ENCODE data around the gene AP1AR. TPM values are rescaled to one million over a fixed set of nuclear protein-coding genes. Genes with fewer than 3 reads are reported as not detected.

The AP1AR gene
- total RNA-seq, 4 donors from 2014 or later: 18.2 to 46.1 (median 32.5) TPM

DNA sequence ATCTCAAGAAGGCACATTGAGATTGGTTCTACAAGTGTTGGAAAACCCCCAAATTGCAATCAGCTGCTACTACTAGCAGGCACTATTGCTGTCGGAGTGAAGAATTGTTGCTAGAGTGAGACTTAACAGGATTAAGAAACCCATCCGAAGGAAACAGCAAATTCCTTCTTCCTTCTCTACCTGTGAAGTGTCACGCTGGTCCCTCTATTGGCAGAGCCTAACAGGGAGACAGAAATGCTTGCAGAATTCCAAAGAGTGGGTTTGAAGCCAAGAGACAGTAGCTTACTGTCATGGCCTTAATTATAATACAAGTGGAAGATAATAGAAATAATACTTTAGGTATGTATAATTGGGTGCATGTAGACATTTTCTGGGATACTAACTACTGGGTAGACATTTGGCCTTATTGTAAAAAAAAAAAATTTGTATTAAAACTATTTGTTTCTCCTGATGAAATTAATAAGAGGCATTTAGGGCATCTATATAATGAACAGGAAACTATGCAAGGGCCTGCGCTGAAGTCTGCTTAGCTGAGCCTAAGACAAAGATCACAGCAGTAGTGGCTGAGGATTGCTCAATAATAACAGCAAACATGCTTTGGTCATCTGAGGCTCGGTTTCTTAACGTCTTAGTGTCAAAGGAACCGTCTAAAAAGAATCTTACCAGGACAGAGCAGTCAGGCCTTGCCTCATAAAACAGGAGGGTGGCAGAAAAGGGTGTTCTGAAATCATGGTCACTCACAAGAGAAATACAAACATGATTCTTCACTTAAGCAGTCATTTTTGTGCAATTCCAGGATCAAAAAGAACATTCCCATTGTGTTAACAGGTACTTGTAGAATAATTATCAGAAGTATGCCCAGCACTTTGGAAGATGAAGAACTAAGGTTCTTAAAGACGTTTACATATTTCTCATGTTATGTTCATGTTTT, 45.6 kb upstream of the AP1AR start:
- no peaks in the 10 kb centered on the region for H3K9me3 ChIP-seq
- no peaks in the 10 kb centered on the region for H3K4me1 ChIP-seq
- H3K4me3 ChIP-seq: no peak overlapping the region
- no peak overlapping the region for H3K27ac ChIP-seq
- no peaks in the 10 kb centered on the region for H3K36me3 ChIP-seq
- H3K27me3 ChIP-seq: no peaks in the 10 kb centered on the region
- DNase-seq: no peak
- TF ChIP-seq, protein P1, sequence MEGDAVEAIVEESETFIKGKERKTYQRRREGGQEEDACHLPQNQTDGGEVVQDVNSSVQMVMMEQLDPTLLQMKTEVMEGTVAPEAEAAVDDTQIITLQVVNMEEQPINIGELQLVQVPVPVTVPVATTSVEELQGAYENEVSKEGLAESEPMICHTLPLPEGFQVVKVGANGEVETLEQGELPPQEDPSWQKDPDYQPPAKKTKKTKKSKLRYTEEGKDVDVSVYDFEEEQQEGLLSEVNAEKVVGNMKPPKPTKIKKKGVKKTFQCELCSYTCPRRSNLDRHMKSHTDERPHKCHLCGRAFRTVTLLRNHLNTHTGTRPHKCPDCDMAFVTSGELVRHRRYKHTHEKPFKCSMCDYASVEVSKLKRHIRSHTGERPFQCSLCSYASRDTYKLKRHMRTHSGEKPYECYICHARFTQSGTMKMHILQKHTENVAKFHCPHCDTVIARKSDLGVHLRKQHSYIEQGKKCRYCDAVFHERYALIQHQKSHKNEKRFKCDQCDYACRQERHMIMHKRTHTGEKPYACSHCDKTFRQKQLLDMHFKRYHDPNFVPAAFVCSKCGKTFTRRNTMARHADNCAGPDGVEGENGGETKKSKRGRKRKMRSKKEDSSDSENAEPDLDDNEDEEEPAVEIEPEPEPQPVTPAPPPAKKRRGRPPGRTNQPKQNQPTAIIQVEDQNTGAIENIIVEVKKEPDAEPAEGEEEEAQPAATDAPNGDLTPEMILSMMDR (IDR thresholded peaks at IDR 0.05): no peak
- no peak for TF ChIP-seq POLR2A (IDR thresholded peaks at IDR 0.05)

DNA sequence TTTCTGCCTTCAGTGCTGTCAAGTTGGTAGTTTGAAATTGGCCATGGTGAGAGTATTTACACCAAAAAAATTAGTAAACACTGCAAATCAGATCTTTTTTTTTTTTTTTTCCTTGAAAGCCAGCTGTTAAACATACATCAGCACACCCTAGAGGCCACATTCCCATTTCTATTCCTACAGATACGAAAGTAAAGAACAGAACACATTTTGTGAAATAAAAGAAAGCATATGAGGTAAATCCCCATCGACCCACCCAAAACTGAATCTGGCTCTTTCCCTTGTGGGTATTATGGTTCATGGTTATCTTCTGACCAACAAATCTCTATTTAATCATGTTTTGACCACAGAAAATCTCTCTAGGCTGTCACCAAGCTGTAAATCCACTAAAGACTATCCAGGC, 41.8 kb upstream of the AP1AR start:
- Histone ChIP-seq H3K36me3 (no peaks in the 10 kb centered on the region), H3K4me3 (no peak overlapping the region), H3K27ac (no peak overlapping the region), H3K9me3 (no peaks in the 10 kb centered on the region), H3K27me3 (no peaks in the 10 kb centered on the region), H3K4me1 (no peaks in the 10 kb centered on the region)
- TF ChIP-seq POLR2A (IDR thresholded peaks at IDR 0.05): no peak
- TF ChIP-seq, protein P1 (IDR thresholded peaks at IDR 0.05): peak in 1 of 6 experiments; percentile 17
- DNase-seq: no peak

DNA sequence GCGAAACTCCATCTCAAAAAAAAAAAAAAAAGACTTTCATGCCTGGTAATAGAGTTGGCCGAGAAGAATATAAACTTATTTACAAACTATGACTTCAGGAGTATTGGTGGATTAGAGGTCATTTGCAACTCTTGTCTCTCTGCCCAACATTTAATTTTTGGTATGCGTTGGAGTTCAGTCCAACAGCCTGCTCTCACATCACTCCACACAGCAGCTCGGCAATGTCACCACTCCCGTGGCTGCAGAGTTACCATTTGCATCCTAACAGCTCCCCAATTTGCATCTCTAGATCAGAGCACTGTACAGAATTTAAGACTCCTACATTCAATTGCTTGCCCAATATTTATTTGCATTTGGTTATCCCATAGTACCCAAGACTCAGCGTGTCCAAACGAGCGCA, 40.9 kb upstream of the AP1AR start:
- Histone ChIP-seq H3K9me3 (no peaks in the 10 kb centered on the region), H3K4me1 (no peaks in the 10 kb centered on the region), H3K36me3 (no peaks in the 10 kb centered on the region), H3K27me3 (no peaks in the 10 kb centered on the region), H3K4me3 (no peak overlapping the region), H3K27ac (no peak overlapping the region)
- TF ChIP-seq, protein P1 (IDR thresholded peaks at IDR 0.05): no peak
- no peak for TF ChIP-seq POLR2A (IDR thresholded peaks at IDR 0.05)
- DNase-seq: no peak

DNA sequence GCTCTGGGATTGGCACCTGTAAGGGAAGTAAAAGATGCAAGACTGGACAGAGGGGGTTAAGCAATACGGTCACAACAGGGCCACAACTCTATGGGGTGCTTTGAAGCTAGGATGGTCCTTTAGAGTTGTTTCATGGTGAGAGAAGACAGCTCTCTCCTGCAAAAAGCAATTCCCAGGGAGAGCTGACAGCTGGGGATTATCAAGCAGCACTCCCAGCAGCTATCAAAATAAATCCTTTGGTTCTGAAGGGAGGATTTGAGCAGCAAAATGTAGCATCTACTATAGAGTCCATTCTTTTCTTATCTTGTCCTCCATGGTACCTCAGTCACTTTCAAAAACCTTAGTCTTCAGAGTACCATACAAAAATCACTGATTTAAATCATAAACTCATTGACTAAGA, 35.1 kb upstream of the AP1AR start:
- H3K27me3 ChIP-seq: no peaks in the 10 kb centered on the region
- no peaks in the 10 kb centered on the region for H3K4me1 ChIP-seq
- no peaks in the 10 kb centered on the region for H3K36me3 ChIP-seq
- TF ChIP-seq, protein P1 (IDR thresholded peaks at IDR 0.05): no peak
- no peak for TF ChIP-seq POLR2A (IDR thresholded peaks at IDR 0.05)
- DNase-seq: no peak
- no peak overlapping the region for H3K27ac ChIP-seq
- H3K9me3 ChIP-seq: no peaks in the 10 kb centered on the region
- H3K4me3 ChIP-seq: no peak overlapping the region

DNA sequence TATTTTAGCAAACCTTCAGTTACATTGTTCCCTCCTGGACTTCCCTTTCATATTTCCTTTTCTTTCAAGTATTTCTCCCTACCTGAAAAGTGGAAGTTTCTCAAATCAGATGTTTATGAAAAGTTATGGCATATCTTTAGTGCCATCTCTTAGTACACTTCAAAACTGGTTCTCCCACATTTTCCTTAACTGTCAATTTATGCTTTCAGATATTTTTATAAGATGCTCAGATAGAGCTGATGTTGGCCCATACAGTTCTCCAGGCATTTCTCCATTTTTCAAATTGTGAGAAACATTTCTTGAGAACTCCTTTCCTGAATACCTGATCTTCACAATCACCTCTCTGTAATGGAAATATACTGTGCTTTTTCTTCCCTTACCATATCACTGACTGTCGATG, 32.5 kb upstream of the AP1AR start:
- TF ChIP-seq, protein P1 (IDR thresholded peaks at IDR 0.05): no peak
- TF ChIP-seq POLR2A (IDR thresholded peaks at IDR 0.05): no peak
- DNase-seq: no peak
- Histone ChIP-seq H3K4me3 (no peak overlapping the region), H3K4me1 (no peaks in the 10 kb centered on the region), H3K36me3 (no peaks in the 10 kb centered on the region), H3K27me3 (no peaks in the 10 kb centered on the region), H3K9me3 (no peaks in the 10 kb centered on the region), H3K27ac (no peak overlapping the region)

All from Peyer's patch (tissue), 4 donors.